Measurements from ENCODE around the gene DAB2IP.

Gene DAB2IP

GRCh38 chr9:121651295-121652020 lies at the start of gene DAB2IP:
TSS of gene DAB2IP (plus strand) at chr9:121651634. CDS start at chr9:121651776, 142 bp downstream.
- no peak for TF ChIP-seq CTCF (IDR thresholded peaks at IDR 0.05; ENCODE audit: low read length, missing control alignments)
- peak within 1 kb of the TSS; percentile 48 for H3K4me3 ChIP-seq (replicated peaks; ENCODE audit: low read depth, low read length)
- DNase-seq (ENCODE audit: low read depth), result peak; percentile 22

- H3K4me3 ChIP-seq (replicated peaks; ENCODE audit: low read depth, low read length), result no peak overlapping the region
- DNase-seq (ENCODE audit: low read depth), result no peak
- TF ChIP-seq CTCF (IDR thresholded peaks at IDR 0.05; ENCODE audit: low read length, missing control alignments), result no peak
These were observed 48.4 kb upstream of the DAB2IP start for GRCh38 chr9:121603028-121603427.

GRCh38 chr9:121604242-121604641 lies 47.2 kb upstream of the DAB2IP start:
- TF ChIP-seq CTCF (IDR thresholded peaks at IDR 0.05; ENCODE audit: low read length, missing control alignments), result no peak
- H3K4me3 ChIP-seq (replicated peaks; ENCODE audit: low read depth, low read length), result no peak overlapping the region
- no peak for DNase-seq (ENCODE audit: low read depth)

- no peak for DNase-seq (ENCODE audit: low read depth)
- H3K4me3 ChIP-seq (replicated peaks; ENCODE audit: low read depth, low read length), result no peak overlapping the region
- TF ChIP-seq CTCF (IDR thresholded peaks at IDR 0.05; ENCODE audit: low read length, missing control alignments), result no peak
These were observed 46.8 kb upstream of the DAB2IP start for GRCh38 chr9:121604654-121605053.

- no peak overlapping the region for H3K4me3 ChIP-seq (replicated peaks; ENCODE audit: low read depth, low read length)
- DNase-seq (ENCODE audit: low read depth), result peak; percentile 30
- no peak for TF ChIP-seq CTCF (IDR thresholded peaks at IDR 0.05; ENCODE audit: low read length, missing control alignments)
These were observed 43.8 kb upstream of the DAB2IP start for GRCh38 chr9:121607434-121608167.

GRCh38 chr9:121608168-121608853 lies 43.1 kb upstream of the DAB2IP start:
- DNase-seq (ENCODE audit: low read depth), result no peak
- H3K4me3 ChIP-seq (replicated peaks; ENCODE audit: low read depth, low read length), result no peak overlapping the region
- no peak for TF ChIP-seq CTCF (IDR thresholded peaks at IDR 0.05; ENCODE audit: low read length, missing control alignments)

All from fibroblast of pulmonary artery (primary cell).